AG09309 (cell line): ENCODE measurements around the gene SCML2.
A peak's percentile ranks its signal among the peaks of the same experiment; 100 is the strongest.
"Not testable (repeated sequence)": the region's sequence is repeated elsewhere in the genome, so short reads cannot be mapped to it uniquely, and the experiment has no call there.

Experiments used
- DNase-seq: peaks from one replicate; pipeline ENCODE4 v3.0.0-alpha.2; 2010; ENCODE audit warnings: low read depth
- H3K4me3 ChIP-seq: 2 replicates; pipeline ENCODE4 v1.5.1; 2011; ENCODE audit warnings: mild to moderate bottlenecking, low read depth, low read length, moderate library complexity; ENCODE audit not compliant: control insufficient read depth
- CTCF ChIP-seq: IDR thresholded peaks from 2 replicates; pipeline ENCODE4 v1.5.1; 2011; ENCODE audit warnings: mild to moderate bottlenecking, low read depth, low read length, inconsistent platforms; ENCODE audit not compliant: insufficient read depth, control insufficient read depth; ENCODE audit errors: missing control alignments

SCML2 gene

GRCh38 chrX:18354369-18355223 lies at the start of gene SCML2:
Gene SCML2, minus strand, starts transcription at chrX:18354688. Its CDS starts 20,617 bp downstream, at chrX:18334071.
- DNase-seq: no peak
- no peak for TF ChIP-seq CTCF
- peak within 1 kb of the TSS; percentile 64 for H3K4me3 ChIP-seq

- no peak for TF ChIP-seq CTCF
- no peak for DNase-seq
- no peak overlapping the region for H3K4me3 ChIP-seq
Measured at GRCh38 chrX:18401848-18402213, 47.3 kb upstream of the SCML2 start.

GRCh38 chrX:18394477-18394876 lies 40.0 kb upstream of the SCML2 start:
- TF ChIP-seq CTCF: no peak
- H3K4me3 ChIP-seq: no peak overlapping the region
- no peak for DNase-seq

- no peak overlapping the region for H3K4me3 ChIP-seq
- peak; percentile 66 for TF ChIP-seq CTCF
- DNase-seq: peak; percentile 13
Measured at GRCh38 chrX:18390941-18391538, 36.6 kb upstream of the SCML2 start.

GRCh38 chrX:18389966-18390365 lies 35.5 kb upstream of the SCML2 start:
- no peak for DNase-seq
- H3K4me3 ChIP-seq: no peak overlapping the region
- TF ChIP-seq CTCF: no peak

- no peak for DNase-seq
- H3K4me3 ChIP-seq: no peak overlapping the region
- peak; percentile 65 for TF ChIP-seq CTCF
Measured at GRCh38 chrX:18377796-18378195, 23.3 kb upstream of the SCML2 start.

GRCh38 chrX:18375131-18375805 lies 20.8 kb upstream of the SCML2 start:
- not testable (repeated sequence) for DNase-seq, H3K4me3 ChIP-seq

GRCh38 chrX:18369096-18369495 lies 14.6 kb upstream of the SCML2 start:
- DNase-seq, H3K4me3 ChIP-seq: not testable (repeated sequence)
